ENCODE data around the gene OPCML. TPM values are rescaled to one million over a fixed set of nuclear protein-coding genes. Genes with fewer than 3 reads are reported as not detected.

The OPCML gene
- total RNA-seq, 1 donor from 2014 or later = 4.6 TPM

DNA sequence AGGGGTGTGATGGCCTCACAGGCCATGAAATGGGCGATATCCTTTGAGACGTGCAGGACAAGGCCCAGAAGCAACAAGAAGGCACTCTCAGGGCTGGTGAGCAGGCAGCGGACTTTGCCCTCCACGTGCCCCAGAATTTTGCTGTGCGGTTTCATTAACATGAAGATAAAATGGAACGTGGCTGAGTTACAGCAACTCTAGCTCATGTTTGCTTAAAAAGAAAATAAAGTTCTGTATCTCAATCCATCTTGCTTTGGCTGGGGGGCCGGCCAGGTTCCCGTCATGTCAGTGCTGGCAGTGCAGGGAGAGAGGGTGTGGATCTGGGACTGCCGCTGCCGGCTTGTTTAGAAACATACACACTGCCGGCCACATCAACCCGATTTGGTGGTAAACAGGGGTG is 370.1 kb downstream of the OPCML start:
- DNase-seq (ENCODE audit: extremely low spot score, unreplicated experiment) = no peak
- H3K27me3 Mint-ChIP-seq = peaks cover 46% of the 10 kb centered on the region
- H3K36me3 Mint-ChIP-seq = no peaks in the 10 kb centered on the region
- no peak overlapping the region for H3K27ac Mint-ChIP-seq
- no peak overlapping the region for H3K4me3 Mint-ChIP-seq
- TF ChIP-seq, protein P1, sequence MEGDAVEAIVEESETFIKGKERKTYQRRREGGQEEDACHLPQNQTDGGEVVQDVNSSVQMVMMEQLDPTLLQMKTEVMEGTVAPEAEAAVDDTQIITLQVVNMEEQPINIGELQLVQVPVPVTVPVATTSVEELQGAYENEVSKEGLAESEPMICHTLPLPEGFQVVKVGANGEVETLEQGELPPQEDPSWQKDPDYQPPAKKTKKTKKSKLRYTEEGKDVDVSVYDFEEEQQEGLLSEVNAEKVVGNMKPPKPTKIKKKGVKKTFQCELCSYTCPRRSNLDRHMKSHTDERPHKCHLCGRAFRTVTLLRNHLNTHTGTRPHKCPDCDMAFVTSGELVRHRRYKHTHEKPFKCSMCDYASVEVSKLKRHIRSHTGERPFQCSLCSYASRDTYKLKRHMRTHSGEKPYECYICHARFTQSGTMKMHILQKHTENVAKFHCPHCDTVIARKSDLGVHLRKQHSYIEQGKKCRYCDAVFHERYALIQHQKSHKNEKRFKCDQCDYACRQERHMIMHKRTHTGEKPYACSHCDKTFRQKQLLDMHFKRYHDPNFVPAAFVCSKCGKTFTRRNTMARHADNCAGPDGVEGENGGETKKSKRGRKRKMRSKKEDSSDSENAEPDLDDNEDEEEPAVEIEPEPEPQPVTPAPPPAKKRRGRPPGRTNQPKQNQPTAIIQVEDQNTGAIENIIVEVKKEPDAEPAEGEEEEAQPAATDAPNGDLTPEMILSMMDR (conservative IDR thresholded peaks at IDR 0.05) = no peak
- H3K4me1 Mint-ChIP-seq (ENCODE audit: unreplicated experiment) = peaks cover 8% of the 10 kb centered on the region
- H3K9me3 Mint-ChIP-seq = no peaks in the 10 kb centered on the region

DNA sequence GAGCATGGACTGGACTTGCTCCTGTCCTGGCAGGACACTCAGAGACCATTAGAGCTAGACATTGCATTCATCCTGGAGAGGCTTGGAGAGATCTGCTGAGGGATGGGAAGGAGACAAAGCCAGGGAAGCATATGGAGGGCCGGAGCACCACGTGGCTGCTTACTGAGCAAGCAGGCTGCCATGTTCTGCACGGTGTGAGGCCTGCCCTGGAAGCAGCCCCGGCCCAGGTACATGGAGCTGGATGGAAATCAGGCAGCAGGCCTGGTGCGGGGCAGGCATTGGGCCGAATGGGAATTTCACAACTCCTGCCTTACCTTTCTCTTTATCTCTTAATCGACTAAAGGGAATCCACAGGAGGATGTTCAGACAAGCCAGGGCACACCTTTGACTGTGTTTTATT is 371.5 kb downstream of the OPCML start:
- Mint-ChIP-seq H3K9me3 (no peaks in the 10 kb centered on the region), H3K27ac (no peak overlapping the region), H3K36me3 (no peaks in the 10 kb centered on the region), H3K27me3 (peaks cover 53% of the 10 kb centered on the region), H3K4me3 (no peak overlapping the region), H3K4me1 (ENCODE audit: unreplicated experiment) (peaks cover 8% of the 10 kb centered on the region)
- TF ChIP-seq, protein P1 (conservative IDR thresholded peaks at IDR 0.05) = no peak
- DNase-seq (ENCODE audit: extremely low spot score, unreplicated experiment) = no peak

DNA sequence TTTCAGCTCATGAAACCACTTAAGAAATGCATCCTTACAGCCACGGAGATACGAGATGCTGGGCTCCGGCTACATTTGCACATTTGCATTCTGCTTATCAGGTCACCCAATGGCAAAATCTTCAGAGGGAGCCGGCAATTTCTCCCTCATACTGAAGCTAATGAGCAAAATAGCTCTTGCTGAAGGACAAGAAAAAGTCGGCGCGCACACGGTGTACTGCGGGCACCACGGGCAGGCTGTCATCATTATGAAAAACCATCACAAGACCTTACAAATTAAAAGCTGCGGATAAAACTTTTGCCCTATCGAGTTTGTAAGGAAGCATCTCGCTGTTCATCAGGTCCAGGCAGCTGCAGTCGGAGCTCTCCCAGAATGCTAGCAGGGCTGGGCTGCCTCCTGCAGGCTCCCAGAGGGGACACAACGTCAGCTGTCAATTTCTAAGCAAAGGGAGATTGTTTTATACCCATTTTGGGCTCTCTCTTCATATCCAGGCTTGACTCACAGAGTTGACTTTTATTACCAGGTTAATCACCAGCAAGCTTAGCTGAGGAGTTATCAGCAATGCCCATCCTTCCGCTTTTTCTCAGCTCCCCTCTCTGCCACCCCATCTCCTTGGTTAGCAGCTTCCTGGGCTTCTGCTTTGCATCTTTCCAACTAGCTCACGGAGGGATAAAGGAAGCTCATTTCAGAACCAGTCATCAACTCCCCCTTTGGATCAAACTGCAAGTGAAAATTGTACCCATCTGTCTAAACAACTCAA is 375.1 kb downstream of the OPCML start:
- Mint-ChIP-seq H3K4me3 (no peak overlapping the region), H3K36me3 (no peaks in the 10 kb centered on the region), H3K27me3 (peaks cover 60% of the 10 kb centered on the region), H3K27ac (no peak overlapping the region), H3K9me3 (no peaks in the 10 kb centered on the region), H3K4me1 (ENCODE audit: unreplicated experiment) (no peaks in the 10 kb centered on the region)
- TF ChIP-seq, protein P1 (conservative IDR thresholded peaks at IDR 0.05) = peak; percentile 55
- DNase-seq (ENCODE audit: extremely low spot score, unreplicated experiment) = no peak

DNA sequence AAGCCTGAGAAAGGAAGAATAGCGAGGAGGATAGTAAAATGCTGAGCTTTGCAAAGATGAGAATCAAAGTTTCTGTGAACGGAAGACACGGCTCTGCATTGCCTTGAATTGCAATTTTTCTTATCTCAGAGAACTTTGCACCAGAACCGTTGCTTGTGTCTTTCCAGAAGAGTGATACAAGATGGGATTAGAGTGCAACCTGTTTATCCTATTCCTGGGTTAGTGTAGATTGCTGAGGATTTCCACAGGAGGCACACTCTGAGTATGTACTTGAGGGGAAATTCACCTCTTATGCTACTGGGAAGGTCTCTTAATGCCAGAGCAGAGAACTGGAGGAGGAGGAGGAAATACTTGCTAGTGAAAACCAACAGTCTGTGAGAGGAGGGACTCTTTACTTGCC is 377.5 kb downstream of the OPCML start:
- no peaks in the 10 kb centered on the region for H3K9me3 Mint-ChIP-seq
- TF ChIP-seq, protein P1 (conservative IDR thresholded peaks at IDR 0.05) = no peak
- DNase-seq (ENCODE audit: extremely low spot score, unreplicated experiment) = no peak
- no peak overlapping the region for H3K4me3 Mint-ChIP-seq
- no peaks in the 10 kb centered on the region for H3K36me3 Mint-ChIP-seq
- H3K27me3 Mint-ChIP-seq = peaks cover 68% of the 10 kb centered on the region
- no peak overlapping the region for H3K27ac Mint-ChIP-seq
- no peaks in the 10 kb centered on the region for H3K4me1 Mint-ChIP-seq (ENCODE audit: unreplicated experiment)

- no peak overlapping the region for H3K27ac Mint-ChIP-seq
- TF ChIP-seq, protein P1 (conservative IDR thresholded peaks at IDR 0.05) = no peak
- no peaks in the 10 kb centered on the region for H3K9me3 Mint-ChIP-seq
- H3K4me1 Mint-ChIP-seq (ENCODE audit: unreplicated experiment) = peaks cover 3% of the 10 kb centered on the region
- H3K36me3 Mint-ChIP-seq = no peaks in the 10 kb centered on the region
- H3K4me3 Mint-ChIP-seq = no peak overlapping the region
- peaks cover 67% of the 10 kb centered on the region for H3K27me3 Mint-ChIP-seq
- no peak for DNase-seq (ENCODE audit: extremely low spot score, unreplicated experiment)
Measured at GRCh38 chr11:133154076-133154475, 378.2 kb downstream of the OPCML start.

All from type B pancreatic cell (in vitro differentiated cells).